ENCODE results near the gene FLCN.

DNA sequence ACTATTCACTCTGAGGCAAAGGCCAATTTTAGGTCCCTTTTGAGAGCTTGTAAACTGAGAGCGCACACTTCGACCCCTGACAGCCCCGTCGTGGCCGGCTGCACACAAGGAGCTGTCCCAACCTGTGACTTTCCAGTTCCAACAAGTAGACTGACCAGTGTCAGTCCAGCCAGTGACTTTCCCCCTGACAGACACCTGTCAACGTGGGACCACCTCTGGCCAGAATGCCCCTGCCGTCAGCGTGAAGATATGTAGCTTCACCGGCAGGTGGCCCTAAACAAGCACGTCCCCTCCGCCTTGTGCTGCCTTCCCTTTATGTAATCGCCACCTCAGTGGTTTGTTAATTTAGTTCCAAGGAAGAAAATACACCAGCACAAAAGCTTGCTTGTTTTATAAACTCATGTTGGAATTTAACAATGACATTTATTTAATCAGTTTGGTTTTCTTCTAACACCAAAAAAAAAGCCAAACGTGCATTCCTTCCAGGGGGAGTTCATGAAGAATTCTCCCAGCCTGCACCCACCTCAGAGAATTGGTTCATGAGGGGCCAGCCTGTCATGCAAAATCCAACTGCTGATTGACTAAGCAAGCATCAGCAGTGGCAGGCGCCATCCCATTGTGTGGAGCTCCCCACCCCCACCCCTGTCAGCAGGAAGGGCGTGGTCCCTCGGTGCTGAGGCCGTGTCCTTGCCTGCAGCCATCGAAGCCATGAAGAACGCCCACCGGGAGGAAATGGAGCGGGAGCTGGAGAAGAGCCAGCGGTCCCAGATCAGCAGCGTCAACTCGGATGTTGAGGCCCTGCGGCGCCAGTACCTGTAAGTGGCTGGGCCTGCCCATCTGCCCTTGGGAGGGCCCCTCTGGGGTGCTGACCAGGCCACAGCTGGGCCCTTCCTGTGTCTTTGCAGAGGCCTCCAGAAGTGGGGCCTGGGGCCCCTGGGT, 64.7 kb downstream of the FLCN start:
- TF ChIP-seq, protein P1, sequence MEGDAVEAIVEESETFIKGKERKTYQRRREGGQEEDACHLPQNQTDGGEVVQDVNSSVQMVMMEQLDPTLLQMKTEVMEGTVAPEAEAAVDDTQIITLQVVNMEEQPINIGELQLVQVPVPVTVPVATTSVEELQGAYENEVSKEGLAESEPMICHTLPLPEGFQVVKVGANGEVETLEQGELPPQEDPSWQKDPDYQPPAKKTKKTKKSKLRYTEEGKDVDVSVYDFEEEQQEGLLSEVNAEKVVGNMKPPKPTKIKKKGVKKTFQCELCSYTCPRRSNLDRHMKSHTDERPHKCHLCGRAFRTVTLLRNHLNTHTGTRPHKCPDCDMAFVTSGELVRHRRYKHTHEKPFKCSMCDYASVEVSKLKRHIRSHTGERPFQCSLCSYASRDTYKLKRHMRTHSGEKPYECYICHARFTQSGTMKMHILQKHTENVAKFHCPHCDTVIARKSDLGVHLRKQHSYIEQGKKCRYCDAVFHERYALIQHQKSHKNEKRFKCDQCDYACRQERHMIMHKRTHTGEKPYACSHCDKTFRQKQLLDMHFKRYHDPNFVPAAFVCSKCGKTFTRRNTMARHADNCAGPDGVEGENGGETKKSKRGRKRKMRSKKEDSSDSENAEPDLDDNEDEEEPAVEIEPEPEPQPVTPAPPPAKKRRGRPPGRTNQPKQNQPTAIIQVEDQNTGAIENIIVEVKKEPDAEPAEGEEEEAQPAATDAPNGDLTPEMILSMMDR (IDR thresholded peaks at IDR 0.05; ENCODE audit: low read depth, low read length): no peak
- no peak for TF ChIP-seq POLR2A (IDR thresholded peaks at IDR 0.05; ENCODE audit: extremely low read depth, insufficient read length)
- TF ChIP-seq, protein P2, sequence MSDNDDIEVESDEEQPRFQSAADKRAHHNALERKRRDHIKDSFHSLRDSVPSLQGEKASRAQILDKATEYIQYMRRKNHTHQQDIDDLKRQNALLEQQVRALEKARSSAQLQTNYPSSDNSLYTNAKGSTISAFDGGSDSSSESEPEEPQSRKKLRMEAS (IDR thresholded peaks at IDR 0.05; ENCODE audit: low read depth, low read length): no peak
- TF ChIP-seq MYC (IDR thresholded peaks at IDR 0.05; ENCODE audit: low read depth, low read length): no peak

All from NB4 (cell line).